ENCODE data around the gene TEX2. TPM values are rescaled to one million over a fixed set of nuclear protein-coding genes. Genes with fewer than 3 reads are reported as not detected.

The TEX2 gene, protein sequence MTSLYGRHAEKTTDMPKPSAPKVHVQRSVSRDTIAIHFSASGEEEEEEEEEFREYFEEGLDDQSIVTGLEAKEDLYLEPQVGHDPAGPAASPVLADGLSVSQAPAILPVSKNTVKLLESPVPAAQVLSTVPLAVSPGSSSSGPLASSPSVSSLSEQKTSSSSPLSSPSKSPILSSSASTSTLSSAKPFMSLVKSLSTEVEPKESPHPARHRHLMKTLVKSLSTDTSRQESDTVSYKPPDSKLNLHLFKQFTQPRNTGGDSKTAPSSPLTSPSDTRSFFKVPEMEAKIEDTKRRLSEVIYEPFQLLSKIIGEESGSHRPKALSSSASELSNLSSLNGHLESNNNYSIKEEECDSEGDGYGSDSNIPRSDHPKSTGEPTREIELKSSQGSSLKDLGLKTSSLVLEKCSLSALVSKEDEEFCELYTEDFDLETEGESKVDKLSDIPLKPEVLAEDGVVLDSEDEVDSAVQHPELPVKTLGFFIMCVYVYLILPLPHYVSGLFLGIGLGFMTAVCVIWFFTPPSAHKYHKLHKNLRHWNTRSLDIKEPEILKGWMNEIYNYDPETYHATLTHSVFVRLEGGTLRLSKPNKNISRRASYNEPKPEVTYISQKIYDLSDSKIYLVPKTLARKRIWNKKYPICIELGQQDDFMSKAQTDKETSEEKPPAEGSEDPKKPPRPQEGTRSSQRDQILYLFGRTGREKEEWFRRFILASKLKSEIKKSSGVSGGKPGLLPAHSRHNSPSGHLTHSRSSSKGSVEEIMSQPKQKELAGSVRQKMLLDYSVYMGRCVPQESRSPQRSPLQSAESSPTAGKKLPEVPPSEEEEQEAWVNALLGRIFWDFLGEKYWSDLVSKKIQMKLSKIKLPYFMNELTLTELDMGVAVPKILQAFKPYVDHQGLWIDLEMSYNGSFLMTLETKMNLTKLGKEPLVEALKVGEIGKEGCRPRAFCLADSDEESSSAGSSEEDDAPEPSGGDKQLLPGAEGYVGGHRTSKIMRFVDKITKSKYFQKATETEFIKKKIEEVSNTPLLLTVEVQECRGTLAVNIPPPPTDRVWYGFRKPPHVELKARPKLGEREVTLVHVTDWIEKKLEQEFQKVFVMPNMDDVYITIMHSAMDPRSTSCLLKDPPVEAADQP
- 10.8 to 17.7 TPM (median 12.7 TPM) in 5 replicates for total RNA-seq (2022; extraction: Qiagen RNA extraction)

DNA sequence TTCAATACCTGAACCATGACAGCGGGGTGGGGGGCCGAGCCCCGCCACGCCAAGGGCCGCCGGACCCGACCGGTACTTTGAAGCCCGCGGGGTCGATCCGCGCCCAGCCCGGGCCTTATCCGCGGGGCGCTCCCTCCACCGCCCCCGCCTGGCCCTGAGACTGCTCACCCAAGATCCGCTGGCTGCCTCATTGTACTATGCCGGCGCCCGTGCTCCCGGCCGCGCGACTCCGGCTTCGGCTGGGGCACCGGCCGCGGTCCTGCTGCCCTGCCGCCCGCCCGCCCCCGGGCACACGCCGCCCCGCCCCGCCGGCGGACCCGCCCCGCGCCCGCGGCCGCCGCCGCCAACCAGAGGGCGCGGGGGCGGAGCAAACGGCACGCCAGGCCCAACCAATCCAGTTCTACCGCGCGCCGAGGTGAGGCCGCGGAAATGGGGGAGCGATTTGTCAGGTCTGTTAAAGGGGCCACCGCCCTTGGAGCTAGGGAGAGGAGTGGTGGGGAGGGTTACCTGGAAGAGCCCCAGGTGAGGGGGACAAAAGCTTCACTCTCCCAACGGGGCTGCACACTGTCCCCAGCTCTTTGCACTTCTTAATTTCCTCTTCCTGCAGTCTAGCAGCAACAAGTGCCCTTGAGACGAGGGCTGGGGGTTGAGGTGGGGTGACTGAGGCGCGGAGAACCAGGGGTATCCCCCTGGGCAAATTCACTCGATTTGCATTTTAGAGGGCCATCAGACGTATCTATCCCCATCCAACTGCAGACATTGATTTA lies at the start of gene TEX2:
TEX2 (minus strand) TSS at position 261 of the 767 bp plus-strand sequence. CDS start 49,043 bp downstream, outside the sequence.

DNA sequence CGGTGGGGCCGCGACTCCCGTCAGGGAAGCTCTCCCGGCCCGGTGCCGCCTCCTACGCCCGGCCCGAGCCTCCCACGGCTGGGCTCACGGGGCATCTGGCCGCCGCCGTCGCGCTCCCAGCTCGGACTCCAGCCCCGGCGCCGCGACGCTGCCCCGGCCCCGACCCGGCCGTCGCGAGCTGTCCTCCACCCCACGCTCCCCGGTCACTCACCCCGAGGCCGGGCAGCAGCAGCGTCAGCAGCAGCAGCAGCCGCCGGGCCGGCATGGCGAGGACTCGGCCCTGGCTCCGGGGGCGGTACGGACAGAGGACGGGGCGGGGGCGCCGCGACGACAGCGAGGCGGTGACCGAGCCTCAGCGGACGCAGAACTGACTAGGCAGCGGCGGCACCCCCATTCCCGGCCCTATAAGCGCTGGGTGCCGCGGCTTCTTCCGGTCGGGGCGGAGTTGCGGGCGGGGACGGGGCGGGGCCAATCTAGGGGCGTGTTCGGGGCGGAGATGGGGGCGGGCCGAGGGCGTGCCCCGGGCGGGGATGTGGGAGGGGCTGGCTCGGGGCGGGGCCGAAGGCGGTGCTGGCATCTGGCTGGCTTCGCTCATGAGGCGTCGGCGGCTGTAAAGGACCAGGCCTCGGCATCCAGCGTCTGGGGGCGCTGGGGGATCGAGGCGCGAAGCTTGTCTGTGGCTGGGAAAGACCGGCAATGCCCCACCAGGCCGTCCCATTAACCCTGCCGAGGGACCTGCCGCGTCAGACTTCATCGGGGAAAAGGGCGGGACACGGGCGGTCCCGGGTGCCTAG lies 133.1 kb downstream of the TEX2 start, which contains the start of gene ERN1:
ERN1 (minus strand) TSS at position 380 of the 794 bp plus-strand sequence; CDS start at position 265, 115 bp downstream.

Other genes with a start within 250 kb of the TEX2 start
- not detected in 5 replicates for gene ICAM2, start 242.6 kb downstream of the TEX2 start, total RNA-seq (2022; extraction: Qiagen RNA extraction)
- gene ERN1, start 133.1 kb downstream of the TEX2 start, total RNA-seq (2022; extraction: Qiagen RNA extraction) = 2.9 to 3.9 TPM (median 3.6 TPM) in 5 replicates
- gene PECAM1, start 127.6 kb upstream of the TEX2 start, total RNA-seq (2022; extraction: Qiagen RNA extraction) = 0.05 to 0.29 TPM (median 0.09 TPM) in 5 replicates
- 0.97 to 1.7 TPM (median 1.5 TPM) in 5 replicates for gene MILR1, start 185.9 kb upstream of the TEX2 start, total RNA-seq (2022; extraction: Qiagen RNA extraction)
- 15.5 to 17.8 TPM (median 16.5 TPM) in 5 replicates for gene POLG2, start 233.8 kb upstream of the TEX2 start, total RNA-seq (2022; extraction: Qiagen RNA extraction)
- gene DDX5, start 243.0 kb upstream of the TEX2 start, total RNA-seq (2022; extraction: Qiagen RNA extraction) = 578 to 1,173 TPM (median 604 TPM) in 5 replicates
- gene CEP95, start 243.7 kb upstream of the TEX2 start, total RNA-seq (2022; extraction: Qiagen RNA extraction) = 29.3 to 35.3 TPM (median 32.7 TPM) in 5 replicates